CD14-positive monocyte (primary cell): ENCODE measurements around the gene SLN. TPM values are rescaled to one million over a fixed set of nuclear protein-coding genes. Genes with fewer than 3 reads are reported as not detected.

Experiments used
- DNase-seq, 3 donors: peaks; one replicate each; pipeline ENCODE4 v3.0.0-alpha.2; 2011 to 2022
- H2AFZ ChIP-seq: 2 replicates; pipeline ENCODE4 v1.6.0; 2012; ENCODE audit warnings: mild to moderate bottlenecking, low read depth, low read length, inconsistent platforms; ENCODE audit not compliant: insufficient read depth, poor library complexity, severe bottlenecking
- H3K27ac ChIP-seq, 2 donors: 1 replicate in 1 of 2; 2 replicates in 1 of 2; pipeline ENCODE4 v1.5.1; 2012 to 2013; ENCODE audit warnings: low read length in 2 of 2, control low read depth in 1 of 2, inconsistent platforms in 1 of 2, low read depth in 1 of 2, mild to moderate bottlenecking in 1 of 2
- H3K27me3 ChIP-seq, 2 donors: one replicate each; pipeline versions ENCODE4 v1.6.0 to v1.6.1; 2011 to 2013; ENCODE audit warnings: low read length in 2 of 2; ENCODE audit not compliant: control insufficient read depth in 2 of 2, insufficient read depth in 2 of 2
- H3K36me3 ChIP-seq, 2 donors: replicated peaks in 1 of 2; 1 replicate in 1 of 2; 2 replicates in 1 of 2; pipeline versions ENCODE4 v1.5.1 to v1.6.1; 2012 to 2013; ENCODE audit warnings: low read length in 2 of 2, control low read depth in 1 of 2, inconsistent platforms in 1 of 2, mild to moderate bottlenecking in 1 of 2; ENCODE audit not compliant: insufficient read depth in 2 of 2, control insufficient read depth in 1 of 2
- H3K4me1 ChIP-seq, 2 donors: 1 replicate in 1 of 2; 2 replicates in 1 of 2; pipeline versions ENCODE4 v1.5.1 to v1.6.1; 2012 to 2013; ENCODE audit warnings: low read length in 2 of 2, control low read depth in 1 of 2, inconsistent platforms in 1 of 2, mild to moderate bottlenecking in 1 of 2, moderate library complexity in 1 of 2; ENCODE audit not compliant: insufficient read depth in 2 of 2, control insufficient read depth in 1 of 2
- H3K4me2 ChIP-seq: replicated peaks from 2 replicates; pipeline ENCODE3; 2012; ENCODE audit warnings: low read length, moderate library complexity, mild to moderate bottlenecking; ENCODE audit not compliant: poor library complexity, severe bottlenecking; ENCODE audit errors: extremely low read depth
- H3K4me3 ChIP-seq, 3 experiments: fragments of 200-600 bp in 1 of 3; sonication (generic) in 1 of 3; replicated peaks in 1 of 3; 1 replicate in 2 of 3; 2 replicates in 1 of 3; pipeline ENCODE4 v1.5.1; 2011 to 2013; ENCODE audit warnings: low read length in 3 of 3, mild to moderate bottlenecking in 3 of 3, control low read depth in 2 of 3, low read depth in 2 of 3, inconsistent platforms in 1 of 3, moderate library complexity in 1 of 3
- H3K79me2 ChIP-seq: 2 replicates; pipeline ENCODE4 v1.6.0; 2012; ENCODE audit warnings: mild to moderate bottlenecking, control low read depth, inconsistent platforms, low read length, moderate library complexity; ENCODE audit not compliant: insufficient read depth
- H3K9ac ChIP-seq: 2 replicates; pipeline ENCODE4 v1.6.0; 2017; ENCODE audit warnings: low read length, mild to moderate bottlenecking; ENCODE audit not compliant: insufficient read depth, poor library complexity, severe bottlenecking
- H3K9me3 ChIP-seq, 2 donors: replicated peaks in 1 of 2; 1 replicate in 1 of 2; 2 replicates in 1 of 2; pipeline versions ENCODE4 v1.5.1 to v1.6.1; 2012 to 2013; ENCODE audit warnings: low read length in 2 of 2, control low read depth in 1 of 2; ENCODE audit not compliant: control insufficient read depth in 1 of 2, insufficient read depth in 1 of 2
- H4K20me1 ChIP-seq: 2 replicates; pipeline ENCODE4 v1.6.0; 2012; ENCODE audit warnings: mild to moderate bottlenecking, low read length, control low read depth, moderate library complexity; ENCODE audit not compliant: insufficient read depth
- H3K27ac Mint-ChIP-seq, 7 donors: one replicate each; pipeline ENCODE4 v1.8.0; 2020; ENCODE audit warnings: mild to moderate bottlenecking in 7 of 7, mixed read lengths in 7 of 7, moderate library complexity in 6 of 7, inconsistent platforms in 2 of 7
- H3K27me3 Mint-ChIP-seq, 3 donors: one replicate each; pipeline ENCODE4 v1.8.0; 2021 to 2022; ENCODE audit warnings: low read depth in 3 of 3, mild to moderate bottlenecking in 3 of 3, mixed read lengths in 3 of 3, moderate library complexity in 3 of 3, inconsistent platforms in 1 of 3
- H3K36me3 Mint-ChIP-seq, 2 donors: one replicate each; pipeline ENCODE4 v1.8.0; 2020; ENCODE audit warnings: mixed read lengths in 2 of 2, inconsistent platforms in 1 of 2, mild to moderate bottlenecking in 1 of 2
- H3K4me1 Mint-ChIP-seq: one replicate; pipeline ENCODE4 v1.8.0; 2020; ENCODE audit warnings: mild to moderate bottlenecking, mixed read lengths
- H3K4me3 Mint-ChIP-seq, 2 donors: one replicate each; pipeline ENCODE4 v1.8.0; 2020; ENCODE audit warnings: mild to moderate bottlenecking in 2 of 2, mixed read lengths in 2 of 2, moderate library complexity in 1 of 2
- H3K9me3 Mint-ChIP-seq, 7 donors: one replicate each; pipeline ENCODE4 v1.8.0; 2020 to 2022; ENCODE audit warnings: mixed read lengths in 7 of 7, mild to moderate bottlenecking in 6 of 7, moderate library complexity in 6 of 7, inconsistent platforms in 2 of 7
- CTCF ChIP-seq: fragments of 200-600 bp; IDR thresholded peaks from one replicate; pipeline ENCODE4 v1.8.0; 2022; ENCODE audit warnings: antibody characterized with exemption, mild to moderate bottlenecking
- WGBS: methylation state at CpG from one replicate; pipeline ENCODE4 v1.1.5; 2013; ENCODE audit warnings: missing lambda C conversion rate; ENCODE audit not compliant: insufficient coverage; 5-methylcytosine and 5-hydroxymethylcytosine counted together
- intact Hi-C, 2 donors: fragments of 100-400 bp; cut with micrococcal nuclease; formaldehyde crosslinking; loops; one replicate each; pipeline versions ENCODE4 v1.15.0 to v1.15.1; 2023
- polyA plus RNA-seq, 3 donors: library from polyadenylated mRNA; depleted of rRNA in 1 of 3; unstranded in 2 of 3; stranded (reverse) in 1 of 3; fragments of 300-500 nt in 2 of 3; fragments of >200 nt in 1 of 3; fragmentation: Illumina TruSeq in 2 of 3; gene quantifications; 1 replicate in 2 of 3; 2 replicates in 1 of 3; pipeline ENCODE4 v1.2.3, GENCODE V29; 2012 to 2021

Gene SLN
- polyA plus RNA-seq, 3 donors = not detected

- no peak overlapping the region for H3K27ac ChIP-seq
- Mint-ChIP-seq H3K27me3 (peaks cover 7 to 24% (median 23%) of the 10 kb centered on the region in 3 donors), H3K27ac (no peak overlapping the region), H3K4me3 (no peak overlapping the region), H3K9me3 (no peaks in the 10 kb centered on the region), H3K36me3 (no peaks in the 10 kb centered on the region), H3K4me1 (no peaks in the 10 kb centered on the region)
- H3K79me2 ChIP-seq = no peaks in the 10 kb centered on the region
- TF ChIP-seq CTCF = no peak
- no peak overlapping the region for H3K4me3 ChIP-seq
- H3K4me1 ChIP-seq = no peaks in the 10 kb centered on the region
- 63% methylated on average over 1 of the region's 1 CpG for WGBS
- H3K9ac ChIP-seq = no peak overlapping the region
- H3K4me2 ChIP-seq = no peak overlapping the region
- H4K20me1 ChIP-seq = no peaks in the 10 kb centered on the region
- H3K9me3 ChIP-seq = no peaks in the 10 kb centered on the region
- peaks cover 6 to 10% of the 10 kb centered on the region in 2 donors for H3K27me3 ChIP-seq
- H3K36me3 ChIP-seq = no peaks in the 10 kb centered on the region
- intact Hi-C loops = no loop called here
- no peak overlapping the region for H2AFZ ChIP-seq
- no peak for DNase-seq
Measured at GRCh38 chr11:107696140-107696539, 15.7 kb downstream of the SLN start.

GRCh38 chr11:107695446-107695845, 16.4 kb downstream of the SLN start:
- no peaks in the 10 kb centered on the region for H4K20me1 ChIP-seq
- H2AFZ ChIP-seq = no peak overlapping the region
- intact Hi-C loops = no loop called here
- no peak overlapping the region for H3K4me2 ChIP-seq
- H3K36me3 Mint-ChIP-seq = no peaks in the 10 kb centered on the region
- H3K4me3 ChIP-seq = no peak overlapping the region
- TF ChIP-seq CTCF = no peak
- DNase-seq = no peak
- no peak overlapping the region for H3K4me3 Mint-ChIP-seq
- no peaks in the 10 kb centered on the region for H3K9me3 ChIP-seq
- H3K27ac ChIP-seq = no peak overlapping the region
- H3K27ac Mint-ChIP-seq = no peak overlapping the region
- no peaks in the 10 kb centered on the region for H3K79me2 ChIP-seq
- H3K27me3 Mint-ChIP-seq = peaks cover 7 to 22% (median 18%) of the 10 kb centered on the region in 3 donors
- H3K9me3 Mint-ChIP-seq = no peaks in the 10 kb centered on the region
- no CpG with 5 or more reads among the region's 1 CpG for WGBS
- H3K36me3 ChIP-seq = no peaks in the 10 kb centered on the region
- no peaks in the 10 kb centered on the region for H3K4me1 Mint-ChIP-seq
- H3K4me1 ChIP-seq = no peaks in the 10 kb centered on the region
- peaks cover 6 to 10% of the 10 kb centered on the region in 2 donors for H3K27me3 ChIP-seq
- no peak overlapping the region for H3K9ac ChIP-seq
